Suprapubic skin (tissue), 3 donors: ENCODE data around the gene MGAT5.

Experiments used
- CTCF ChIP-seq, 2 donors: fragments of 200-600 bp in 1 of 2; fragments of 450-650 bp in 1 of 2; sonication (generic) in 1 of 2; IDR thresholded peaks; one replicate each; pipeline ENCODE4 v1.5.1; 2016 to 2019; ENCODE audit warnings: antibody characterized with exemption in 2 of 2, mild to moderate bottlenecking in 1 of 2, moderate library complexity in 1 of 2
- POLR2A ChIP-seq, 2 donors: fragments of 450-650 bp; IDR thresholded peaks; one replicate each; pipeline ENCODE4 v1.6.1; 2017; ENCODE audit warnings: antibody characterized with exemption in 2 of 2, mild to moderate bottlenecking in 2 of 2, moderate library complexity in 2 of 2

- TF ChIP-seq POLR2A (IDR thresholded peaks at IDR 0.05) (no peak), CTCF (IDR thresholded peaks at IDR 0.05) (no peak)
Measured at GRCh38 chr2:134280726-134281125, 26.9 kb downstream of the MGAT5 start.
